Stimulated activated CD4-positive, alpha-beta T cell treated with anti-CD3 and anti-CD28 coated beads, Interleukin-15, amount 100 ng/mL, for 1 hour (primary cell): ENCODE results near the gene ANAPC5.

Experiments
- DNase-seq, 2 donors: peaks; one replicate each; pipeline ENCODE4 v3.0.0-alpha.2; 2020; ENCODE audit warnings: low read depth in 1 of 2, low spot score in 1 of 2

ANAPC5 gene

GRCh38 chr12:121366063-121366459, 13.8 kb upstream of the ANAPC5 start:
- no peak for DNase-seq

- DNase-seq, result no peak
Measured at GRCh38 chr12:121365416-121366062, 13.3 kb upstream of the ANAPC5 start.

GRCh38 chr12:121364683-121365121, 12.5 kb upstream of the ANAPC5 start:
- DNase-seq, result no peak

- no peak for DNase-seq
Measured at GRCh38 chr12:121358073-121358472, 5.9 kb upstream of the ANAPC5 start.

GRCh38 chr12:121357331-121357730, 5.1 kb upstream of the ANAPC5 start:
- no peak for DNase-seq

- DNase-seq, result no peak
Measured at GRCh38 chr12:121356657-121357056, 4.4 kb upstream of the ANAPC5 start.

GRCh38 chr12:121355818-121356217, 3.6 kb upstream of the ANAPC5 start:
- DNase-seq, result no peak

DNA sequence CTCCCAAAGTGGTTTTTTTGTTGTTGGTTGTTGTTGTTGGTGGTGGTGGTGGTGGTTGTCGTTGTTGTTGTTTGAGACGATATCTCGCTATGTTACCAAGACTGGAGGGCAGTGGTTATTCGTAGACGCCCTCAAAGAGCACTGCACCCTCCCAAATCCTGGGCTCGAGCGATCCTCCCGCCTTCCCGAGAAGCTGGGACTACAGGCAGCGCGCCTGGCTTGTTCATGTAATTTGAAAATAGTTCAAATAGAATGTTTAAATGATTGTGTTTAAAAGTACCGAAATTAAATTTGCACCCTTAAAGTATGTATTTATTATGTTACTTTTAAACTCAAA, 439 bp upstream of the ANAPC5 start:
- DNase-seq, result no peak

GRCh38 chr12:121346747-121347146, 5.5 kb downstream of the ANAPC5 start:
- no peak for DNase-seq

- no peak for DNase-seq
Measured at GRCh38 chr12:121345151-121345815, 6.9 kb downstream of the ANAPC5 start.

- no peak for DNase-seq
Measured at GRCh38 chr12:121344506-121344905, 7.7 kb downstream of the ANAPC5 start.

- no peak for DNase-seq
Measured at GRCh38 chr12:121337416-121337815, 14.8 kb downstream of the ANAPC5 start.

DNA sequence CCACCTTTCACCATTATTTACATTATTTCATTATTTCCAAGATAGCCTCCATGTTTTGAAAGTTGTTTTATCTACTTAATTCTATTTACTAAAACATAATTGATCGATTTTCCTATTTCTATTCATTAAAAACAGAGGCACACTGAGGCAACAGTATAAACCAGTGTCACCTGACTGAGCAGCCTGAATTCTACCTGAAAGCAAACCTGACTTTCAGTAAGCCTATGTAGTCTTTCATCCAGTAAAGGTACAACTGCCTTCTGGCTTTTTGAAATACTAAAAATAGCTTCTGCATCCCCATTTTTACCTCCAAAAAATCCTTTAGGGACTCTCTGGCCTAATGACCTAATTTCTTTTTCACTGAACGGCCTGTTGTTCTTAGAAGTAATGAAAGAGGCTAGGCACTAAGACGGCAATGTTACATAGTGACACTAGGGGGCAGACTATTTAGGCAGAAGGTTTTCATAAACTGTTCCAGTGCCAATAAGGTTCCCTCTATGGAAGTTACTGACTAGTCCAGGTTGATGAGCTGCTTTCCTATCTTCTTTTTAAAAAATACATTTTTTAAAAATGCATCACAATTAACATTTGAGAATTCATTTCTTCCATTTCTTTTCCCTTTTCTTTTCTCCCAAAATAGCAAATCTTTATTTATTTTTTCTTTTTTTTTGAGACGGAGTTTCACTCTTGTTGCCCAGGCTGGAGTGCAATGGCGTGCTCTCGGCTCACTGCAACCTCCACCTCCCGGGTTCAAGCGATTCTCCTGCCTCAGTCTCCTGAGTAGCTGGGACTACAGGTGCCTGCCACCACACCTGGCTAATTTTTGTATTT, 17.5 kb downstream of the ANAPC5 start:
- no peak for DNase-seq

GRCh38 chr12:121333747-121334146, 18.5 kb downstream of the ANAPC5 start:
- DNase-seq, result no peak

- no peak for DNase-seq
Measured at GRCh38 chr12:121331248-121331647, 21.0 kb downstream of the ANAPC5 start.

DNA sequence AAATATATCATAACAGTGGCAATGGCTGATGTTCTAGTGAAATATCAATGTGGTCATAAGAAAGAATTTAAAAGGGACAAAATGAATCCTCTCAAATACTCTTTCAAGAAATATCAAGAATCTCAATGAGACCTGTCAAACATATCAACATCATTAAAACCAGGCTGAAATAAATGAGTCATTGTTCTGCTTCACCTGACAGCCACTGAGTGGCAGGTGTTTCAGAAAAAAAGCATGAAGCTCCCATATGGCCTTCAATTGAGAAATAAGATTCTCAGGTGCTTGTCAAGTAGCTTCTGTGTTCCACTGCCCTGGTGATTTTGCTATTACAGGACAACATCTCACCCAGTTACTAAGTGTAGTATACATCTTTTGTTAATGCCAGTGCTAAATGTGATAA, 21.5 kb downstream of the ANAPC5 start:
- no peak for DNase-seq

DNA sequence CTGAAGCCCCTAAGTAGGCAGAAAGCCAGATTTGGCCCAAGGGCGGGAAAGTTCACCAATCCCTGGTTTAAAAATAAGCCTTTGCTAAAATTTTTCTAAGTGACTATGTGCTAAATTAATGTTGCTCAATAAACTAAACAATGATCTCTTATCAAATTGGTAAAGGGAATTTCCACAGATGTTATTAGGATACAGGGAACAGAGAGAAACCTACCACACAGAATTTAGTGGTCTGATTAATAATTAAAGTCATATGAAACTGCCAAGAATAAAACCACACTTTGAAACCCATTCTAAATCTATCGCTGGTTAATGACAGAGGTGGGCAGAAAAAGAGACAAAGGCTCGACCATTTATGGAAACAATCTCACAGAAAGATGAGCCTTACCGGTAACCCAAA, 22.0 kb downstream of the ANAPC5 start:
- DNase-seq, result no peak

GRCh38 chr12:121328620-121329019, 23.6 kb downstream of the ANAPC5 start:
- no peak for DNase-seq

GRCh38 chr12:121326996-121327674, 25.1 kb downstream of the ANAPC5 start:
- no peak for DNase-seq

- DNase-seq, result no peak
Measured at GRCh38 chr12:121325922-121326396, 26.3 kb downstream of the ANAPC5 start.

- no peak for DNase-seq
Measured at GRCh38 chr12:121323908-121324307, 28.3 kb downstream of the ANAPC5 start.

GRCh38 chr12:121318121-121318520, 34.1 kb downstream of the ANAPC5 start:
- DNase-seq, result no peak
